H9 (cell line): ENCODE results near the gene TUB. TPM values are rescaled to one million over a fixed set of nuclear protein-coding genes. Genes with fewer than 3 reads are reported as not detected.

Experiments
- DNase-seq: peaks from one replicate; pipeline ENCODE4 v3.0.0-alpha.2; 2017
- H2AFZ ChIP-seq: one replicate; pipeline ENCODE4 v1.6.1; 2013; ENCODE audit warnings: mild to moderate bottlenecking, low read length, control low read depth, moderate library complexity
- H2AK5ac ChIP-seq: 2 replicates; pipeline ENCODE4 v1.6.1; 2013; ENCODE audit warnings: low read length, control low read depth, mixed read lengths; ENCODE audit not compliant: insufficient read length
- H2BK120ac ChIP-seq: one replicate; pipeline ENCODE4 v1.6.1; 2013; ENCODE audit warnings: low read depth, mild to moderate bottlenecking, low read length, control low read depth, inconsistent platforms; ENCODE audit not compliant: poor library complexity, severe bottlenecking
- H2BK12ac ChIP-seq: 2 replicates; pipeline ENCODE4 v1.6.1; 2013; ENCODE audit warnings: low read length, control low read depth, mixed read lengths, low read depth; ENCODE audit not compliant: insufficient read length
- H2BK15ac ChIP-seq: 2 replicates; pipeline ENCODE4 v1.6.1; 2013; ENCODE audit warnings: low read depth, low read length, control low read depth
- H2BK20ac ChIP-seq: one replicate; pipeline ENCODE4 v1.6.1; 2013; ENCODE audit warnings: low read depth, mild to moderate bottlenecking, low read length, control low read depth, inconsistent platforms; ENCODE audit not compliant: poor library complexity, severe bottlenecking
- H2BK5ac ChIP-seq: 2 replicates; pipeline ENCODE4 v1.6.1; 2013; ENCODE audit warnings: low read length, control low read depth, mixed read lengths; ENCODE audit not compliant: insufficient read length
- H3K14ac ChIP-seq: 2 replicates; pipeline ENCODE4 v1.6.1; 2013; ENCODE audit warnings: low read length, control low read depth; ENCODE audit not compliant: insufficient read depth
- H3K18ac ChIP-seq: 2 replicates; pipeline ENCODE4 v1.6.1; 2013; ENCODE audit warnings: low read depth, mild to moderate bottlenecking, mixed read lengths, low read length, control low read depth; ENCODE audit not compliant: insufficient read length
- H3K23ac ChIP-seq: 2 replicates; pipeline ENCODE4 v1.6.1; 2013; ENCODE audit warnings: low read length, control low read depth, mixed read lengths, low read depth; ENCODE audit not compliant: insufficient read length
- H3K23me2 ChIP-seq: 2 replicates; pipeline ENCODE4 v1.6.1; 2013; ENCODE audit warnings: low read depth, mild to moderate bottlenecking, mixed read lengths, low read length, control low read depth; ENCODE audit not compliant: insufficient read length, poor library complexity, severe bottlenecking
- H3K27ac ChIP-seq: 2 replicates; pipeline ENCODE4 v1.5.1; 2013; ENCODE audit warnings: low read length, control low read depth, mixed read lengths, low read depth; ENCODE audit not compliant: insufficient read length
- H3K27me3 ChIP-seq: 2 replicates; pipeline ENCODE4 v1.6.1; 2013; ENCODE audit warnings: low read length, control low read depth, inconsistent platforms; ENCODE audit not compliant: insufficient read depth
- H3K4ac ChIP-seq: 2 replicates; pipeline ENCODE4 v1.6.1; 2013; ENCODE audit warnings: low read depth, mild to moderate bottlenecking, control low read depth, inconsistent platforms, low read length, moderate library complexity
- H3K4me1 ChIP-seq: 2 replicates; pipeline ENCODE4 v1.6.1; 2013; ENCODE audit warnings: low read length, control low read depth, inconsistent platforms; ENCODE audit not compliant: insufficient read depth
- H3K4me2 ChIP-seq: 2 replicates; pipeline ENCODE4 v1.6.1; 2013; ENCODE audit warnings: low read length, control low read depth, mixed read lengths; ENCODE audit not compliant: insufficient read length, insufficient read depth
- H3K56ac ChIP-seq: 2 replicates; pipeline ENCODE4 v1.6.1; 2013; ENCODE audit warnings: low read depth, mild to moderate bottlenecking, mixed read lengths, low read length, control low read depth; ENCODE audit not compliant: insufficient read length
- H3K79me1 ChIP-seq: 2 replicates; pipeline ENCODE4 v1.6.1; 2013; ENCODE audit warnings: low read depth, mild to moderate bottlenecking, moderate library complexity, low read length, control low read depth, inconsistent platforms; ENCODE audit not compliant: insufficient read depth, poor library complexity, severe bottlenecking
- H3K79me2 ChIP-seq: 2 replicates; pipeline ENCODE4 v1.6.1; 2013; ENCODE audit warnings: low read length, control low read depth, inconsistent platforms; ENCODE audit not compliant: insufficient read depth
- H3K9ac ChIP-seq: 2 replicates; pipeline ENCODE4 v1.6.1; 2013; ENCODE audit warnings: low read length, control low read depth, mixed read lengths; ENCODE audit not compliant: insufficient read length; ENCODE audit errors: extremely low read depth
- H3K9me3 ChIP-seq: one replicate; pipeline ENCODE4 v1.6.1; 2013; ENCODE audit warnings: low read depth, low read length, inconsistent platforms; ENCODE audit not compliant: control insufficient read depth
- H3T11ph ChIP-seq: one replicate; pipeline ENCODE4 v1.6.1; 2013; ENCODE audit warnings: mild to moderate bottlenecking, low read length, control low read depth, inconsistent platforms
- H4K20me1 ChIP-seq: one replicate; pipeline ENCODE4 v1.6.1; 2013; ENCODE audit not compliant: control insufficient read depth, insufficient read length, insufficient read depth
- H4K5ac ChIP-seq: 2 replicates; pipeline ENCODE4 v1.6.1; 2013; ENCODE audit warnings: low read depth, mild to moderate bottlenecking, mixed read lengths, low read length, control low read depth; ENCODE audit not compliant: insufficient read length
- H4K8ac ChIP-seq: replicated peaks from 2 replicates; pipeline ENCODE4 v1.6.1; 2013; ENCODE audit warnings: low read length, control low read depth, mixed read lengths, low read depth; ENCODE audit not compliant: insufficient read length
- H4K91ac ChIP-seq: 2 replicates; pipeline ENCODE4 v1.6.1; 2013; ENCODE audit warnings: low read depth, mild to moderate bottlenecking, moderate library complexity, mixed read lengths, low read length, control low read depth; ENCODE audit not compliant: insufficient read length
- H3K27ac Mint-ChIP-seq, 3 experiments: 2 replicates in 2 of 3; 3 replicates in 1 of 3; pipeline ENCODE4 v1.8.0; 2020 to 2021; ENCODE audit warnings: mixed read lengths in 3 of 3, mild to moderate bottlenecking in 1 of 3, moderate library complexity in 1 of 3
- H3K27me3 Mint-ChIP-seq: 2 replicates; pipeline ENCODE4 v1.8.0; 2021; ENCODE audit warnings: low read depth, mild to moderate bottlenecking, moderate library complexity, mixed read lengths
- H3K36me3 Mint-ChIP-seq, 3 experiments: 2 replicates in 2 of 3; 3 replicates in 1 of 3; pipeline ENCODE4 v1.8.0; 2020 to 2021; ENCODE audit warnings: low read depth in 3 of 3, mixed read lengths in 3 of 3; ENCODE audit not compliant: insufficient read depth in 1 of 3
- H3K4me1 Mint-ChIP-seq, 2 experiments: 2 replicates each; pipeline ENCODE4 v1.8.0; 2020; ENCODE audit warnings: mixed read lengths in 2 of 2
- H3K4me3 Mint-ChIP-seq, 2 experiments: 2 replicates in 1 of 2; 3 replicates in 1 of 2; pipeline ENCODE4 v1.8.0; 2020 to 2021; ENCODE audit warnings: mild to moderate bottlenecking in 2 of 2, mixed read lengths in 2 of 2, moderate library complexity in 1 of 2
- H3K9me3 Mint-ChIP-seq, 2 experiments: 2 replicates in 1 of 2; 3 replicates in 1 of 2; pipeline ENCODE4 v1.8.0; 2020; ENCODE audit warnings: mild to moderate bottlenecking in 2 of 2, mixed read lengths in 2 of 2, moderate library complexity in 1 of 2
- CTCF ChIP-seq: fragments of 200-600 bp; sonication (generic); conservative IDR thresholded peaks from 3 replicates; pipeline ENCODE4 v1.8.0; 2021; ENCODE audit warnings: antibody characterized with exemption, mild to moderate bottlenecking
- WGBS: extraction: QIAGEN DNeasy Blood & Tissue Kit; methylation state at CpG from one replicate; pipeline ENCODE4 v1.1.7; 2013; ENCODE audit warnings: missing lambda C conversion rate, low lambda C conversion rate, mixed read lengths; ENCODE audit not compliant: insufficient read length; ENCODE audit errors: extremely low coverage; 5-methylcytosine and 5-hydroxymethylcytosine counted together
- total RNA-seq: library from RNA; stranded (reverse); gene quantifications from 2 replicates; pipeline ENCODE4 v1.2.1, GENCODE V29; 2021

Gene TUB
- total RNA-seq, 1 experiment from 2014 or later = 14.8 TPM

- no peak for TF ChIP-seq CTCF
- no peaks in the 10 kb centered on the region; the same call in 1 of the 2 replicates for H3K27me3 ChIP-seq
These were observed 13.0 kb upstream of the TUB start for GRCh38 chr11:8067929-8068575.

More at GRCh38 chr11:8067929-8068575, 13.0 kb upstream of the TUB start:
- H3K4me2 ChIP-seq = no peak overlapping the region
- H2AK5ac ChIP-seq = no peak overlapping the region
- no peak overlapping the region for H2BK120ac ChIP-seq
- Mint-ChIP-seq H3K4me1 (peaks cover 34 to 42% of the 10 kb centered on the region in 2 experiments), H3K27ac (peak overlapping the region in 2 of 3 experiments; percentile 71 to 91; a peak in 3 of 7 replicates), H3K27me3 (peaks cover 41% of the 10 kb centered on the region), H3K9me3 (no peaks in the 10 kb centered on the region), H3K4me3 (no peak overlapping the region; a peak in 1 of 5 replicates), H3K36me3 (no peaks in the 10 kb centered on the region)
- WGBS = no CpG with 5 or more reads among the region's 13 CpGs
- no peak overlapping the region for H3K27ac ChIP-seq
- no peaks in the 10 kb centered on the region for H3K79me2 ChIP-seq
- H2BK15ac ChIP-seq = no peak overlapping the region
- no peak overlapping the region for H2BK20ac ChIP-seq
- H3K9me3 ChIP-seq = no peaks in the 10 kb centered on the region
- H3K23me2 ChIP-seq = no peaks in the 10 kb centered on the region
- no peak overlapping the region for H3K23ac ChIP-seq
- no peak overlapping the region for H3K18ac ChIP-seq
- H3K14ac ChIP-seq = no peak overlapping the region
- H2AFZ ChIP-seq = no peak overlapping the region
- no peak overlapping the region for H3K4ac ChIP-seq
- DNase-seq = no peak
- H3K9ac ChIP-seq = no peak overlapping the region
- H2BK5ac ChIP-seq = no peak overlapping the region
- H3K56ac ChIP-seq = no peak overlapping the region
- peaks cover 8% of the 10 kb centered on the region for H3K4me1 ChIP-seq
- no peak overlapping the region for H4K5ac ChIP-seq
- H2BK12ac ChIP-seq = no peak overlapping the region
- H3T11ph ChIP-seq = no peak overlapping the region
- no peaks in the 10 kb centered on the region for H4K20me1 ChIP-seq
- H4K8ac ChIP-seq = no peak overlapping the region
- H4K91ac ChIP-seq = no peak overlapping the region
- H3K79me1 ChIP-seq = no peaks in the 10 kb centered on the region
